ENCODE measurements around the gene TARBP1.
A peak's percentile ranks its signal among the peaks of the same experiment; 100 is the strongest.

The TARBP1 gene, protein sequence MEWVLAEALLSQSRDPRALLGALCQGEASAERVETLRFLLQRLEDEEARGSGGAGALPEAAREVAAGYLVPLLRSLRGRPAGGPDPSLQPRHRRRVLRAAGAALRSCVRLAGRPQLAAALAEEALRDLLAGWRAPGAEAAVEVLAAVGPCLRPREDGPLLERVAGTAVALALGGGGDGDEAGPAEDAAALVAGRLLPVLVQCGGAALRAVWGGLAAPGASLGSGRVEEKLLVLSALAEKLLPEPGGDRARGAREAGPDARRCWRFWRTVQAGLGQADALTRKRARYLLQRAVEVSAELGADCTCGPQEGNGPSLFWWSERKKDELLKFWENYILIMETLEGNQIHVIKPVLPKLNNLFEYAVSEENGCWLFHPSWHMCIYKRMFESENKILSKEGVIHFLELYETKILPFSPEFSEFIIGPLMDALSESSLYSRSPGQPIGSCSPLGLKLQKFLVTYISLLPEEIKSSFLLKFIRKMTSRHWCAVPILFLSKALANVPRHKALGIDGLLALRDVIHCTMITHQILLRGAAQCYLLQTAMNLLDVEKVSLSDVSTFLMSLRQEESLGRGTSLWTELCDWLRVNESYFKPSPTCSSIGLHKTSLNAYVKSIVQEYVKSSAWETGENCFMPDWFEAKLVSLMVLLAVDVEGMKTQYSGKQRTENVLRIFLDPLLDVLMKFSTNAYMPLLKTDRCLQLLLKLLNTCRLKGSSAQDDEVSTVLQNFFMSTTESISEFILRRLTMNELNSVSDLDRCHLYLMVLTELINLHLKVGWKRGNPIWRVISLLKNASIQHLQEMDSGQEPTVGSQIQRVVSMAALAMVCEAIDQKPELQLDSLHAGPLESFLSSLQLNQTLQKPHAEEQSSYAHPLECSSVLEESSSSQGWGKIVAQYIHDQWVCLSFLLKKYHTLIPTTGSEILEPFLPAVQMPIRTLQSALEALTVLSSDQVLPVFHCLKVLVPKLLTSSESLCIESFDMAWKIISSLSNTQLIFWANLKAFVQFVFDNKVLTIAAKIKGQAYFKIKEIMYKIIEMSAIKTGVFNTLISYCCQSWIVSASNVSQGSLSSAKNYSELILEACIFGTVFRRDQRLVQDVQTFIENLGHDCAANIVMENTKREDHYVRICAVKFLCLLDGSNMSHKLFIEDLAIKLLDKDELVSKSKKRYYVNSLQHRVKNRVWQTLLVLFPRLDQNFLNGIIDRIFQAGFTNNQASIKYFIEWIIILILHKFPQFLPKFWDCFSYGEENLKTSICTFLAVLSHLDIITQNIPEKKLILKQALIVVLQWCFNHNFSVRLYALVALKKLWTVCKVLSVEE (N-terminal part only)

GRCh38 chr1:234478481-234479309 lies at the start of gene TARBP1:
TSS of gene TARBP1 (minus strand) at chr1:234479179. CDS start at chr1:234479103, 76 bp downstream.
- DNase-seq (ENCODE audit: low read depth): peak; percentile 87
- Histone ChIP-seq H3K4me1 (ENCODE audit: control insufficient read depth, insufficient read depth, low read length) (peaks cover 11% of the 10 kb centered on the region), H3K36me3 (ENCODE audit: control insufficient read depth, insufficient read depth, low read length, severe bottlenecking) (no peaks in the 10 kb centered on the region), H3K4me3 (ENCODE audit: low read length) (peak within 1 kb of the TSS; percentile 84), H3K27me3 (replicated peaks; ENCODE audit: control insufficient read depth, insufficient read depth, low read length) (no peaks in the 10 kb centered on the region), H3K9me3 (ENCODE audit: control insufficient read depth, low read length) (no peaks in the 10 kb centered on the region), H3K9ac (ENCODE audit: low read length) (peak within 1 kb of the TSS; percentile 87)

DNA sequence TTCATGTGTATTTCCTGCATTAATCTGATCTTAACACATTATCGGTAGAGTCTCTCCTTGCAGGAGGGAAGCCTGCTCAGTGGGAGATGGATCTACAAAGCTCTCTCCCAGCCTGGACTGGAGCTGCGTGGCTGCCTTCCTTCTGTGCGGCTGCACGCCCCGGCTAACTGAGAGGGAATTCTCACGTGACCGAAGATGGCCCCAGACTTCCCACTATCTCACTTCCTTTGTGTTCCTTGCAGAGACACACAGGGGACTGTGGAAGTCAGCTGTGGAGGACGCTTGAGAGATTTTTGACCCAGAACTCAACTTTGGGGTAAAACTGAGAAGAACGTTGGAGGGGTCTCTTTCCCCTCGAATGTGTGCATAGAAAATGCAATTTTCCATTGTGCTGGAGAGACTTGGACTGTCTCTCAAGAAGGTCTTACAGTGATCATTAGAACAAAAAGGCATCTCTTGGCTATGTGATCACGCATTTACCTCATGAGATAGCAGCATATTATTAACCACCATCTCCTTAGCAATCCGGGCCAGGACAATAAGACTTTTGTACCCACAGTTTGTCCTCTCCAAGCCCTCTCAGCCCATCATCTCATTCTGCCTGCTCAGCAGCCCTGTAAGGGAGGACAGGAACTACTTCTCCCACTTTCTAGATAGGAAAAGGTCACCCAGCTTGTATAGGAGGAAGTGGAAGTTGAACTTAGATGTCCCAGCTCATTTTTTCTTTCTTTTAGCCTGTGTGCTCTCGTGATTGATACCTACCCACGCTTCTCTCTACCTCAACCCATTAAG lies 49.3 kb upstream of the TARBP1 start:
- H3K9ac ChIP-seq (ENCODE audit: low read length): no peak overlapping the region
- DNase-seq (ENCODE audit: low read depth): no peak
- H3K36me3 ChIP-seq (ENCODE audit: control insufficient read depth, insufficient read depth, low read length, severe bottlenecking): no peaks in the 10 kb centered on the region
- H3K27me3 ChIP-seq (replicated peaks; ENCODE audit: control insufficient read depth, insufficient read depth, low read length): no peaks in the 10 kb centered on the region
- no peaks in the 10 kb centered on the region for H3K9me3 ChIP-seq (ENCODE audit: control insufficient read depth, low read length)
- H3K4me1 ChIP-seq (ENCODE audit: control insufficient read depth, insufficient read depth, low read length): peaks cover 41% of the 10 kb centered on the region
- H3K4me3 ChIP-seq (ENCODE audit: low read length): no peak overlapping the region

DNA sequence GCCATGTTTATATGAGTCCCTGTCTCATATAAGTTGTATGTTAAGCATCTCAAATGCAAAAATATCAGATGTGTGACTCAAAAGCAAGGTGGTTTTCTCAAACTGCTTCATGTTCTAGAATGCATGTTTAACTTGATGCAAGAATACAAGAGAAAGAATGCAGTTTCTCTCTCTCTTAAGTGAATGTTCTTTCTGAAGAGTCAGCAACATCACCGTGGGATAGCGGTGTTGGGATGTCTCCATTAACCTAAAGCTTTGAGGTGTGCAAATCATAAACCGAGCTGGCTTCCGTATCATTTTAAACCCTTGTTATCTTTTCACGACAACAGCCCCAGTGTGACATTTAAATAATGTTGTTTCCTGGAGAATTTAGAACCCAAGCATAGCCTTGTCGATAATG lies 48.4 kb upstream of the TARBP1 start:
- H3K4me1 ChIP-seq (ENCODE audit: control insufficient read depth, insufficient read depth, low read length): peaks cover 37% of the 10 kb centered on the region
- no peaks in the 10 kb centered on the region for H3K27me3 ChIP-seq (replicated peaks; ENCODE audit: control insufficient read depth, insufficient read depth, low read length)

GRCh38 chr1:234526922-234527321 lies 47.9 kb upstream of the TARBP1 start:
- Histone ChIP-seq H3K4me3 (ENCODE audit: low read length) (no peak overlapping the region), H3K9ac (ENCODE audit: low read length) (no peak overlapping the region), H3K4me1 (ENCODE audit: control insufficient read depth, insufficient read depth, low read length) (peaks cover 33% of the 10 kb centered on the region), H3K36me3 (ENCODE audit: control insufficient read depth, insufficient read depth, low read length, severe bottlenecking) (no peaks in the 10 kb centered on the region), H3K27me3 (replicated peaks; ENCODE audit: control insufficient read depth, insufficient read depth, low read length) (no peaks in the 10 kb centered on the region), H3K9me3 (ENCODE audit: control insufficient read depth, low read length) (no peaks in the 10 kb centered on the region)
- DNase-seq (ENCODE audit: low read depth): no peak

More for the DNA sequence above, 48.4 kb upstream of the TARBP1 start:
- Histone ChIP-seq H3K9ac (ENCODE audit: low read length) (no peak overlapping the region), H3K36me3 (ENCODE audit: control insufficient read depth, insufficient read depth, low read length, severe bottlenecking) (no peaks in the 10 kb centered on the region), H3K4me3 (ENCODE audit: low read length) (no peak overlapping the region), H3K9me3 (ENCODE audit: control insufficient read depth, low read length) (no peaks in the 10 kb centered on the region)
- DNase-seq (ENCODE audit: low read depth): no peak

GRCh38 chr1:234525099-234525799 lies 46.3 kb upstream of the TARBP1 start:
- Histone ChIP-seq H3K4me1 (ENCODE audit: control insufficient read depth, insufficient read depth, low read length) (peaks cover 22% of the 10 kb centered on the region), H3K9me3 (ENCODE audit: control insufficient read depth, low read length) (no peaks in the 10 kb centered on the region), H3K36me3 (ENCODE audit: control insufficient read depth, insufficient read depth, low read length, severe bottlenecking) (no peaks in the 10 kb centered on the region), H3K27me3 (replicated peaks; ENCODE audit: control insufficient read depth, insufficient read depth, low read length) (no peaks in the 10 kb centered on the region), H3K4me3 (ENCODE audit: low read length) (no peak overlapping the region), H3K9ac (ENCODE audit: low read length) (no peak overlapping the region)
- no peak for DNase-seq (ENCODE audit: low read depth)

GRCh38 chr1:234521836-234522235 lies 42.9 kb upstream of the TARBP1 start:
- no peak overlapping the region for H3K4me3 ChIP-seq (ENCODE audit: low read length)
- H3K9me3 ChIP-seq (ENCODE audit: control insufficient read depth, low read length): no peaks in the 10 kb centered on the region
- no peaks in the 10 kb centered on the region for H3K27me3 ChIP-seq (replicated peaks; ENCODE audit: control insufficient read depth, insufficient read depth, low read length)
- DNase-seq (ENCODE audit: low read depth): no peak
- no peaks in the 10 kb centered on the region for H3K36me3 ChIP-seq (ENCODE audit: control insufficient read depth, insufficient read depth, low read length, severe bottlenecking)
- no peak overlapping the region for H3K9ac ChIP-seq (ENCODE audit: low read length)
- peaks cover 30% of the 10 kb centered on the region for H3K4me1 ChIP-seq (ENCODE audit: control insufficient read depth, insufficient read depth, low read length)

DNA sequence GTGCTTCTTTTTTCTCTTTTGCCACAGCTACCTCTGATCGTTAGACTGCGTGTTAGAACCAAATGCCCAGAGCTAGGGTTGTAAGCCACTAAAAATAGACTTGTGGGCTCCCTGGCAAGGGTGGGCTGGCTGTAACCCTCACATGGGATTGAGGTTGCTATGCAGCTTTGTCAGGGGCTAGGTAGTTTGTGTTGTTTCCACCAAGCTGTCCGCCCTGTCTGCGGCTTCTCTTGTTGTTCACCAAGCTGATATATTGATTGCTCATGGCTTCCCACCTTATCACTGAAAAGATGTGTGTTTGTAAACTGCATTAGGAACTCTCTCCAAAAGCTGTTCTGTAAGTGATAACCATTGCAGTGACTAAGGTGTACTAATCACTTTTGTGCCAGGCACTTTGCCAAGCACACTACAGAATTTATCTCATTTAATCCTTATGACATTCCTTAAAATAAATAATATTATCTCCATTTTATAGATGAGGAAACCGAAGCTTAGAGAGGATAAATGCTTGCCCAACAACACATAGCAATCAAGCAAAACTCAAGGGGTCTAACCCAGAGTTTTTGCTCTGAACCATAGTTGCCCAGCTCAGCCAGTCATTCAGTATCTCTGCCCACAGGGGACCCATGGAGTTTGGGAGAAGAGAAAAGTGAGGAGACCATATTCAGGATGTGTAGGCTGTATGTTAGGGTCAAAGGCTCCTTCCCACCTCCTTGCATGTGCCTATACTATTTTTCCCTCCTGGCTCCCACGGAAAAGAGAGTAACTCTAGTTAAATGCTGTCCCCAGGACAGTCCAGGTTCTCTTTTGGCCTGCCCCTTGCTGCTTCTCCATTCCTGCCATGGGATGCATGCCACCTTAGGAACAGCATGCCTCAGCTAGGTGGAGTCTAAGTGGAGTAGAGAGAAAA lies 42.2 kb upstream of the TARBP1 start:
- Histone ChIP-seq H3K36me3 (ENCODE audit: control insufficient read depth, insufficient read depth, low read length, severe bottlenecking) (no peaks in the 10 kb centered on the region), H3K27me3 (replicated peaks; ENCODE audit: control insufficient read depth, insufficient read depth, low read length) (no peaks in the 10 kb centered on the region), H3K4me1 (ENCODE audit: control insufficient read depth, insufficient read depth, low read length) (peaks cover 30% of the 10 kb centered on the region), H3K4me3 (ENCODE audit: low read length) (no peak overlapping the region), H3K9ac (ENCODE audit: low read length) (no peak overlapping the region), H3K9me3 (ENCODE audit: control insufficient read depth, low read length) (no peaks in the 10 kb centered on the region)
- no peak for DNase-seq (ENCODE audit: low read depth)

DNA sequence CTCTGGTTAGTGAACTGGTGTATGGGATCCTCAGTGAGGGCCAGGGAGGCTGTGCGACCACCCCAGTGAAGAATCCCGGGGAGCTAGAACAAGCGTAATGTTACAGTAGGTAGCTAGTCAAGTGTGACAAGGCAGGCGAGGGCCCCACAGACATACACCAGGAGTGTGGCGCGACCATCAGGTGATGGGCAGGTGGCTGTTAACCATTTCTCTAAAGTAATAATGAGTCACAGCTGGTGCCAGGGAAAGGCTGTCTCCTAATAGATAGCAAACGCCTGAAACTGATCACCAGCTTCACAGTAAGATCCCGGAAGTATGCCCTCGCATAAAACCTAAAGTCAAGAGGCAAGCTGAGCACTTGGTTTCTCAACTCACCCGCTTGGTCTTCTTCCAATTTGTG lies 40.5 kb upstream of the TARBP1 start:
- H3K9me3 ChIP-seq (ENCODE audit: control insufficient read depth, low read length): no peaks in the 10 kb centered on the region
- no peak for DNase-seq (ENCODE audit: low read depth)
- H3K36me3 ChIP-seq (ENCODE audit: control insufficient read depth, insufficient read depth, low read length, severe bottlenecking): no peaks in the 10 kb centered on the region
- no peaks in the 10 kb centered on the region for H3K27me3 ChIP-seq (replicated peaks; ENCODE audit: control insufficient read depth, insufficient read depth, low read length)
- no peak overlapping the region for H3K4me3 ChIP-seq (ENCODE audit: low read length)
- H3K4me1 ChIP-seq (ENCODE audit: control insufficient read depth, insufficient read depth, low read length): peaks cover 41% of the 10 kb centered on the region
- H3K9ac ChIP-seq (ENCODE audit: low read length): no peak overlapping the region

GRCh38 chr1:234518876-234519275 lies 39.9 kb upstream of the TARBP1 start:
- peaks cover 36% of the 10 kb centered on the region for H3K4me1 ChIP-seq (ENCODE audit: control insufficient read depth, insufficient read depth, low read length)
- no peaks in the 10 kb centered on the region for H3K9me3 ChIP-seq (ENCODE audit: control insufficient read depth, low read length)
- no peak for DNase-seq (ENCODE audit: low read depth)
- H3K9ac ChIP-seq (ENCODE audit: low read length): no peak overlapping the region
- no peaks in the 10 kb centered on the region for H3K27me3 ChIP-seq (replicated peaks; ENCODE audit: control insufficient read depth, insufficient read depth, low read length)
- H3K4me3 ChIP-seq (ENCODE audit: low read length): no peak overlapping the region
- no peaks in the 10 kb centered on the region for H3K36me3 ChIP-seq (ENCODE audit: control insufficient read depth, insufficient read depth, low read length, severe bottlenecking)
